ENCODE measurements around the gene ANGEL1.

ANGEL1 gene

GRCh38 chr14:76742966-76743365, 69.7 kb downstream of the ANGEL1 start:
- H3K27ac ChIP-seq (ENCODE audit: low read depth, low read length): no peak overlapping the region
- no peak overlapping the region for H3K9ac ChIP-seq (ENCODE audit: low read length)
- peaks cover 21% of the 10 kb centered on the region for H3K9me3 ChIP-seq (ENCODE audit: control insufficient read depth, insufficient read depth, low read depth, low read length)
- H3K4me1 ChIP-seq (ENCODE audit: control insufficient read depth, insufficient read depth, low read length): no peaks in the 10 kb centered on the region
- no peaks in the 10 kb centered on the region for H3K27me3 ChIP-seq (ENCODE audit: control insufficient read depth, insufficient read depth, low read length)
- H3K36me3 ChIP-seq (ENCODE audit: control insufficient read depth, insufficient read depth, low read length): no peaks in the 10 kb centered on the region
- H3K4me3 ChIP-seq (ENCODE audit: low read depth, low read length): no peak overlapping the region

GRCh38 chr14:76742185-76742584, 70.5 kb downstream of the ANGEL1 start:
- Histone ChIP-seq H3K27ac (ENCODE audit: low read depth, low read length) (no peak overlapping the region), H3K27me3 (ENCODE audit: control insufficient read depth, insufficient read depth, low read length) (no peaks in the 10 kb centered on the region), H3K4me1 (ENCODE audit: control insufficient read depth, insufficient read depth, low read length) (no peaks in the 10 kb centered on the region), H3K36me3 (ENCODE audit: control insufficient read depth, insufficient read depth, low read length) (no peaks in the 10 kb centered on the region), H3K4me3 (ENCODE audit: low read depth, low read length) (no peak overlapping the region), H3K9me3 (ENCODE audit: control insufficient read depth, insufficient read depth, low read depth, low read length) (peaks cover 21% of the 10 kb centered on the region), H3K9ac (ENCODE audit: low read length) (no peak overlapping the region)

GRCh38 chr14:76741074-76741473, 71.6 kb downstream of the ANGEL1 start:
- Histone ChIP-seq H3K27ac (ENCODE audit: low read depth, low read length) (no peak overlapping the region), H3K36me3 (ENCODE audit: control insufficient read depth, insufficient read depth, low read length) (no peaks in the 10 kb centered on the region), H3K4me3 (ENCODE audit: low read depth, low read length) (no peak overlapping the region), H3K9me3 (ENCODE audit: control insufficient read depth, insufficient read depth, low read depth, low read length) (peaks cover 21% of the 10 kb centered on the region), H3K4me1 (ENCODE audit: control insufficient read depth, insufficient read depth, low read length) (no peaks in the 10 kb centered on the region), H3K9ac (ENCODE audit: low read length) (no peak overlapping the region), H3K27me3 (ENCODE audit: control insufficient read depth, insufficient read depth, low read length) (no peaks in the 10 kb centered on the region)
